Neural crest cell (in vitro differentiated cells): ENCODE results near the gene TP53I13. TPM values are rescaled to one million over a fixed set of nuclear protein-coding genes. Genes with fewer than 3 reads are reported as not detected.

Experiments used
- DNase-seq: peaks from one replicate; pipeline ENCODE4 v3.0.0; 2021; ENCODE audit warnings: low read depth, mixed read lengths, low spot score
- H3K27ac Mint-ChIP-seq: one replicate; pipeline ENCODE4 v1.8.0; 2021; ENCODE audit warnings: mild to moderate bottlenecking, mixed read lengths; ENCODE audit not compliant: unreplicated experiment
- H3K27me3 Mint-ChIP-seq: 2 replicates; pipeline ENCODE4 v1.8.0; 2021; ENCODE audit warnings: low read depth, mild to moderate bottlenecking, mixed read lengths
- H3K36me3 Mint-ChIP-seq: 2 replicates; pipeline ENCODE4 v1.8.0; 2021; ENCODE audit warnings: low read depth, mild to moderate bottlenecking, mixed read lengths
- H3K4me1 Mint-ChIP-seq: 2 replicates; pipeline ENCODE4 v1.8.0; 2021; ENCODE audit warnings: mixed read lengths
- H3K4me3 Mint-ChIP-seq: one replicate; pipeline ENCODE4 v1.8.0; 2021; ENCODE audit warnings: mild to moderate bottlenecking, mixed read lengths
- H3K9me3 Mint-ChIP-seq: 2 replicates; pipeline ENCODE4 v1.8.0; 2021; ENCODE audit warnings: mixed read lengths
- total RNA-seq: library from RNA; stranded (reverse); gene quantifications from 2 replicates; pipeline ENCODE4 v1.2.1, GENCODE V29; 2021
- TF ChIP-seq, protein P1 (sequence below): fragments of 200-600 bp; sonication (generic); conservative IDR thresholded peaks from 2 replicates; pipeline ENCODE4 v1.5.0; 2021; ENCODE audit warnings: antibody characterized with exemption, mild to moderate bottlenecking

The TP53I13 gene
- total RNA-seq, 1 donor from 2014 or later, result 34.3 TPM

- DNase-seq, result no peak
- Mint-ChIP-seq H3K9me3 (no peaks in the 10 kb centered on the region), H3K4me1 (peaks cover 62% of the 10 kb centered on the region), H3K27ac (no peak overlapping the region), H3K4me3 (peak overlapping the region; percentile 98), H3K36me3 (no peaks in the 10 kb centered on the region), H3K27me3 (no peaks in the 10 kb centered on the region)
- TF ChIP-seq, protein P1, sequence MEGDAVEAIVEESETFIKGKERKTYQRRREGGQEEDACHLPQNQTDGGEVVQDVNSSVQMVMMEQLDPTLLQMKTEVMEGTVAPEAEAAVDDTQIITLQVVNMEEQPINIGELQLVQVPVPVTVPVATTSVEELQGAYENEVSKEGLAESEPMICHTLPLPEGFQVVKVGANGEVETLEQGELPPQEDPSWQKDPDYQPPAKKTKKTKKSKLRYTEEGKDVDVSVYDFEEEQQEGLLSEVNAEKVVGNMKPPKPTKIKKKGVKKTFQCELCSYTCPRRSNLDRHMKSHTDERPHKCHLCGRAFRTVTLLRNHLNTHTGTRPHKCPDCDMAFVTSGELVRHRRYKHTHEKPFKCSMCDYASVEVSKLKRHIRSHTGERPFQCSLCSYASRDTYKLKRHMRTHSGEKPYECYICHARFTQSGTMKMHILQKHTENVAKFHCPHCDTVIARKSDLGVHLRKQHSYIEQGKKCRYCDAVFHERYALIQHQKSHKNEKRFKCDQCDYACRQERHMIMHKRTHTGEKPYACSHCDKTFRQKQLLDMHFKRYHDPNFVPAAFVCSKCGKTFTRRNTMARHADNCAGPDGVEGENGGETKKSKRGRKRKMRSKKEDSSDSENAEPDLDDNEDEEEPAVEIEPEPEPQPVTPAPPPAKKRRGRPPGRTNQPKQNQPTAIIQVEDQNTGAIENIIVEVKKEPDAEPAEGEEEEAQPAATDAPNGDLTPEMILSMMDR, result no peak
These were observed 20.3 kb downstream of the TP53I13 start for GRCh38 chr17:29588562-29589411.

- Mint-ChIP-seq H3K27me3 (no peaks in the 10 kb centered on the region), H3K27ac (peak within 1 kb of the TSS; percentile 71), H3K4me3 (peak within 1 kb of the TSS; percentile 98), H3K9me3 (no peaks in the 10 kb centered on the region), H3K36me3 (no peaks in the 10 kb centered on the region), H3K4me1 (peaks cover 53% of the 10 kb centered on the region)
- TF ChIP-seq, protein P1, result no peak
- DNase-seq, result peak; percentile 79
These were observed 21.3 kb downstream of the TP53I13 start, which contains the start of gene GIT1 for GRCh38 chr17:29589524-29590410. Gene GIT1 (minus strand): TSS chr17:29589648. CDS start chr17:29589378, 270 bp downstream.

- Mint-ChIP-seq H3K27me3 (no peaks in the 10 kb centered on the region), H3K9me3 (no peaks in the 10 kb centered on the region), H3K36me3 (no peaks in the 10 kb centered on the region), H3K27ac (peak overlapping the region; percentile 95), H3K4me1 (peaks cover 56% of the 10 kb centered on the region), H3K4me3 (peak overlapping the region; percentile 94)
- TF ChIP-seq, protein P1, result no peak
- no peak for DNase-seq
These were observed 22.1 kb downstream of the TP53I13 start for GRCh38 chr17:29590411-29591145.

GRCh38 chr17:29591146-29591736 is 22.7 kb downstream of the TP53I13 start:
- no peaks in the 10 kb centered on the region for H3K9me3 Mint-ChIP-seq
- H3K27ac Mint-ChIP-seq, result peak overlapping the region; percentile 95
- no peaks in the 10 kb centered on the region for H3K27me3 Mint-ChIP-seq
- H3K4me1 Mint-ChIP-seq, result peaks cover 53% of the 10 kb centered on the region
- H3K36me3 Mint-ChIP-seq, result no peaks in the 10 kb centered on the region
- H3K4me3 Mint-ChIP-seq, result peak overlapping the region; percentile 94
- TF ChIP-seq, protein P1, result no peak
- DNase-seq, result peak; percentile 50
